Head of caudate nucleus (tissue), 42 donors: ENCODE measurements around the gene PDZRN4.
A peak's percentile ranks its signal among the peaks of the same experiment; 100 is the strongest.
"Not testable (repeated sequence)": the region's sequence is repeated elsewhere in the genome, so short reads cannot be mapped to it uniquely, and the experiment has no call there.

Source experiments
- DNase-seq, 42 donors: peaks; one replicate each; pipeline versions ENCODE4 v3.0.0 to v3.0.0-alpha.2; 2020 to 2021; ENCODE audit warnings: mixed read lengths in 7 of 42
- intact Hi-C: fragments of 100-400 bp; cut with DNase I; formaldehyde crosslinking; loops from one replicate; pipeline ENCODE4 v1.15.0; 2022

Gene PDZRN4

GRCh38 chr12:41274643-41275042 lies 86.5 kb downstream of the PDZRN4 start:
- intact Hi-C loops: loop anchor here (5.0 kb wide), 1 partner anchor 748 kb away; no protein-coding TSS in a partner anchor
- DNase-seq: no peak

GRCh38 chr12:41277100-41277945 lies 89.2 kb downstream of the PDZRN4 start:
- DNase-seq: peak in 34 of 42 donors; percentile 2 to 74 (median 46)
- intact Hi-C loops: loop anchor here (5.0 kb wide), 1 partner anchor 745 kb away; no protein-coding TSS in a partner anchor

- intact Hi-C loops: loop anchor here (5.0 kb wide), 1 partner anchor 744 kb away; no protein-coding TSS in a partner anchor
- DNase-seq: no peak
These were observed 89.8 kb downstream of the PDZRN4 start for GRCh38 chr12:41277946-41278267.

GRCh38 chr12:41280341-41281095 lies 92.4 kb downstream of the PDZRN4 start:
- DNase-seq, intact Hi-C loops: not testable (repeated sequence)

- DNase-seq, intact Hi-C loops: not testable (repeated sequence)
These were observed 97.3 kb downstream of the PDZRN4 start for GRCh38 chr12:41285470-41285869.

- peak in 1 of 42 donors; percentile 36 for DNase-seq
- intact Hi-C loops: no loop called here
These were observed 98.3 kb downstream of the PDZRN4 start for GRCh38 chr12:41286426-41286825.

- no peak for DNase-seq
These were observed 99.5 kb downstream of the PDZRN4 start for GRCh38 chr12:41287500-41288141.

GRCh38 chr12:41288142-41288811 lies 100.2 kb downstream of the PDZRN4 start:
- DNase-seq: no peak
- intact Hi-C loops: no loop called here

More at GRCh38 chr12:41287500-41288141, 99.5 kb downstream of the PDZRN4 start:
- intact Hi-C loops: no loop called here

GRCh38 chr12:41289501-41289900 lies 101.4 kb downstream of the PDZRN4 start:
- intact Hi-C loops: no loop called here
- DNase-seq: no peak

GRCh38 chr12:41293011-41293410 lies 104.9 kb downstream of the PDZRN4 start:
- no peak for DNase-seq
- intact Hi-C loops: no loop called here

GRCh38 chr12:41293461-41293860 lies 105.3 kb downstream of the PDZRN4 start:
- intact Hi-C loops: no loop called here
- no peak for DNase-seq

GRCh38 chr12:41302979-41303403 lies 114.9 kb downstream of the PDZRN4 start:
- DNase-seq: no peak

GRCh38 chr12:41304526-41304925 lies 116.4 kb downstream of the PDZRN4 start:
- intact Hi-C loops: no loop called here

More at GRCh38 chr12:41302979-41303403, 114.9 kb downstream of the PDZRN4 start:
- intact Hi-C loops: no loop called here

GRCh38 chr12:41310367-41310766 lies 122.2 kb downstream of the PDZRN4 start:
- intact Hi-C loops: no loop called here
- DNase-seq: no peak

More at GRCh38 chr12:41304526-41304925, 116.4 kb downstream of the PDZRN4 start:
- DNase-seq: no peak

GRCh38 chr12:41311883-41312282 lies 123.8 kb downstream of the PDZRN4 start:
- no peak for DNase-seq
- intact Hi-C loops: no loop called here

GRCh38 chr12:41312451-41312850 lies 124.3 kb downstream of the PDZRN4 start:
- peak in 1 of 42 donors; percentile 37 for DNase-seq
- intact Hi-C loops: not testable (repeated sequence)

GRCh38 chr12:41325336-41325735 lies 137.2 kb downstream of the PDZRN4 start:
- intact Hi-C loops: no loop called here
- DNase-seq: no peak

- no peak for DNase-seq
- intact Hi-C loops: no loop called here
These were observed 139.2 kb downstream of the PDZRN4 start for GRCh38 chr12:41327096-41327895.
